Measurements from ENCODE around the gene CGNL1.
A peak's percentile ranks its signal among the peaks of the same experiment; 100 is the strongest.

CGNL1 gene

GRCh38 chr15:57462381-57462780, 86.1 kb downstream of the CGNL1 start:
- peak; percentile 89 for FAIRE-seq

GRCh38 chr15:57463360-57463759, 87.1 kb downstream of the CGNL1 start:
- FAIRE-seq: no peak

- no peak for FAIRE-seq
These were observed 88.2 kb downstream of the CGNL1 start for GRCh38 chr15:57464480-57464879.

- no peak for FAIRE-seq
These were observed 92.2 kb downstream of the CGNL1 start for GRCh38 chr15:57468486-57468885.

- no peak for FAIRE-seq
These were observed 94.2 kb downstream of the CGNL1 start for GRCh38 chr15:57470543-57470942.

GRCh38 chr15:57472861-57473260, 96.6 kb downstream of the CGNL1 start:
- FAIRE-seq: no peak

GRCh38 chr15:57476533-57476975, 100.2 kb downstream of the CGNL1 start:
- FAIRE-seq: peak; percentile 6

GRCh38 chr15:57477736-57478522, 101.6 kb downstream of the CGNL1 start:
- FAIRE-seq: no peak

- FAIRE-seq: no peak
These were observed 102.7 kb downstream of the CGNL1 start for GRCh38 chr15:57479005-57479404.

GRCh38 chr15:57481038-57481705, 104.9 kb downstream of the CGNL1 start:
- peak; percentile 28 for FAIRE-seq

- FAIRE-seq: peak; percentile 98
These were observed 109.6 kb downstream of the CGNL1 start for GRCh38 chr15:57485869-57486268.

GRCh38 chr15:57486833-57487232, 110.5 kb downstream of the CGNL1 start:
- FAIRE-seq: no peak

- FAIRE-seq: peak; percentile 48
These were observed 112.8 kb downstream of the CGNL1 start for GRCh38 chr15:57489122-57489521.

GRCh38 chr15:57493351-57493750, 117.0 kb downstream of the CGNL1 start:
- FAIRE-seq: no peak

- FAIRE-seq: no peak
These were observed 118.3 kb downstream of the CGNL1 start for GRCh38 chr15:57494581-57494980.

GRCh38 chr15:57495041-57495440, 118.7 kb downstream of the CGNL1 start:
- FAIRE-seq: no peak

GRCh38 chr15:57495554-57496165, 119.4 kb downstream of the CGNL1 start:
- no peak for FAIRE-seq

GRCh38 chr15:57496594-57496945, 120.3 kb downstream of the CGNL1 start:
- no peak for FAIRE-seq

GRCh38 chr15:57496946-57497869, 120.9 kb downstream of the CGNL1 start:
- no peak for FAIRE-seq

GRCh38 chr15:57500256-57500655, 124.0 kb downstream of the CGNL1 start:
- FAIRE-seq: no peak

- no peak for FAIRE-seq
These were observed 124.8 kb downstream of the CGNL1 start for GRCh38 chr15:57500979-57501576.

- no peak for FAIRE-seq
These were observed 125.8 kb downstream of the CGNL1 start for GRCh38 chr15:57502116-57502515.
